HL-60/S4 treated with retinoic acid at 250 ng/mL for 4 days and 3 days (cell line): Measurements from ENCODE around the gene EBF3.

Source experiments
- in situ Hi-C: fragments of 300-500 bp; cut with MboI; formaldehyde crosslinking; loops from 2 replicates; pipeline ENCODE4 v1.7.0; 2022; ENCODE audit warnings: low sequenced_read_pairs

EBF3 gene

DNA sequence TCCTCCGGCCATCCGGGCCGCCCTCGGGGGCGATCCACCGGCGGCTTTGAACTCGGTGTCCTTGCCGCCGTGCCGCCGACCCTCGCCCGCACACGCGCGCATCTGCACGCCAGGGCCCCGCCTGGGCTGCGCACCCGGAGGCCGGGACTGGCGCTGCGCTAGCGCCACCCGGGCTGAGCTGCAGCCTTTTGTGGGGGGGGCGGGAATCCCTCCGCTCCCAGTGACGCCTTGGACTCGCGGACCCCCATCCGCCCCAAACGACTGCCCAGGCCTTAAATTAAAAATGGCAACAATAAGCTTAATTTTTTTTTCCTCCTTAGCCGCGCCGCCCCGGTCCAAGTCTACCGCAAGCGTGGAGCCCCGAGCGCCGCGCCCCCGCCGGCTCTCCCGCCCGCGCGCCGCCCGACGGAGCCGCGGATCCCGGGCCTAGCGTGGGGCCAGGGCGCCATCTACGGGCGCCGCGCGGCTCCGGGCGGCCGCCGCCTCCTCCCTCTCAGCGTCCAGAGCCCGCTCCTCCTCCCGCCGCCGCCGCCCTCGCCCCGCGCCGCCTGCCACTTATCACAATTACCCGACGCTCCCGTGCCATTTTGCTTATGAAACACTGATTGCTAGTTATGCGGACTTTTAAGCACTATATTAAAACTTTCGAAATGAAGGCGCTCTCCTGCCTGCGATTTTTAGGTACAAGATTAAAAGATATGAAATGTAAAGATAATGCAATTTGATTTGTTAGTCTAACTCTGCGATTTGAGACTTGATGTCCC lies 7.5 kb upstream of the EBF3 start:
- in situ Hi-C loops = no loop called here

DNA sequence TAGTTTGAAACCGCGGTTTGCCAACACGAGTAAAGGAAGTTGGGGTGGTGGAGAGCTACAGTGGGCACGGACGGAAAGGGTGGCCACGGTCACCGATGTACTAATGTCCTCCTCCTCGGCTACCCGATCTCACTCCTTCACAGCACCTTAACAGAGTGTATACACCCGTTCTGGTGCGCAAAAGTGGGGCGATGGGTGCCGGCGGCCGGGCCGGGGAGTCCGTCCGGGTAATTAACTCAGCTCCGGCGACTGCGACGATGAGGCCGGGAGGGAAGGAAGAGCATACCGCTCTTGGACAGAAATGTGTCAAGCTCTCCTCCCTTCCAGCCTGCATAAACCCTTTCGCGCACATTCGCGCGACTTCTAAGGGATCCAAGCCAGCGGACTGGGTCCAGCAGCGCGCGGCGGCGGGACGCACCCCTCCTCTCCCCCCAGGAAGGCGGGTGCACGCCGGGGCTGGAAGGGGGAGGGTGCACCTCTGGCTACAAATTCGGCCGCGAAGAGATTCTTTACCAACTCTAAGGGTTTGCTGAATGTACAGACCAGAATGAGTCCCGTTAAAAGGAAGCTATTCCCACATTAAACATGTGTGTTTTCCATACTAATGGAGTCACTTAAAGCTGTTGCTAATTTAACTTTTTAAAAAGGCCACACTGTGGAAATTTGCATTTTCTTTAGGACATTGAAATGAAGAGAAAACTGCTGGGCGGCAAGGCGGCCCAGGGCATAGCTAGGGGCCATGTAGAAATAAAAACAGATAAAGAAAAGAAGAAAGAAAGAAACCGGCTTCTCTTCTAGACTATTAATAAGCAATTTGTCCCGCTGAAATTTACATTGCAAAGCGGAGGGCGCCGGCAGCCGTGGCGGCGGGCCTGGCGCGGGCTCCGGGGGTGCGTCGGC lies 6.6 kb upstream of the EBF3 start:
- in situ Hi-C loops = no loop called here

DNA sequence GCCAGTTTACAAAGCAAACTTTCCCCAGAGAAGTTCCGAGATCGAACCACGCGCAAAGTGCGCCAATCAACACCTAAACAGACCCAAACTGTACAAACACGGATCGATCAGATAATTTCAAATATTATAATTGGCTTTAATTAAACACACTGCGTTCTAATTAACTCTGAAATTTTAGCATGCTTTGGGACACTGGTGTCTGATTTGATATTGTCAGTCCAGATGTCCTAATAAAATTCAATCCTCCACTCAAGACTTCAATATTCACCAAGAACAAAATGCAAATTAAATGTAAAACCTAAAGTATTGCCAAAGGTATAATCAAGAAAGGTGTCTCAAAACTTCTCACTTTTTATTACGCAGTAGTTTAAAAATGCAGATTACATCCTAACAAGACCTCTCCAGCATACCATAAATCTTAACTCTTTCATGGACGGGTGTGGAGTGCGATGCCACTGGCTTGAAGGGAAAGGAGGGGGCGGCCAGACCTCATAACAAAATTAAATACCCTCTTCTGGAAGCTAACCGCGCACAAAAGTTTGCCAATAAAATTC lies 5.9 kb upstream of the EBF3 start:
- in situ Hi-C loops = no loop called here

DNA sequence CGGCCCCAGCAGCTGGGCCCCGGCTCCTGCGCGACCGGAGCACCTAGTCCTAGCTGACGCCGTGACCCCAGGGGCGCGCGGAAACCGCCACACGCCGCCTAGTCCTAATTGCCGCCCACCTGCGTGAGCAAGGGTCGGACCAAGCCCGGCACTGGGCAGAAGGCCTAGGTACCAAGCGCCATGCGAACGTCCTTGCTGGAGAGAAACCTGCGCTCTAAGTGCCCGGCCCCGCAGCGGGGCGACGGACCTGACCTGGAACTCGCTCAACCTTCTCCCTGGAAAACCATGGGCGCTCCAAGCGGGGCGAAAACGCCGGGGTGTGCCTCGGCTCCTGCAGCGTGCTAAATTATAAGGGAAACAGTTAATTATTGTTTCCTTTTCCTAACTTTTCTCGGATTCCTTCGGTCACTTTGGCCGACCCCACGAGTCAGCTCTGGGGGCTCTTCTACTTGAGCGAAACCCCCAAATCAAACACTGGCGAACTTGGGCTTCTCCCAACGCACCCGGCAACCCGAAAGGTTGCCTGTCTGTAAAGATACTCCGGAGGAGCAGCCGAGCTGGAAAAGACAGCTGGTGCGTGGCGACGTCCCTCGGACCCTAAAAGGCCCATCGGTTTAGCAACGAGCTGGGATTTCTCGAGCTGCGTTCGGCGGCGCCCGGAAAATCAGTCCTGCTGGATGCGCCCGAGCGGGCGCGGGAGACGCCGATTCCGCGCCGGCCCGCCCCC lies 5.3 kb upstream of the EBF3 start:
- in situ Hi-C loops = no loop called here

DNA sequence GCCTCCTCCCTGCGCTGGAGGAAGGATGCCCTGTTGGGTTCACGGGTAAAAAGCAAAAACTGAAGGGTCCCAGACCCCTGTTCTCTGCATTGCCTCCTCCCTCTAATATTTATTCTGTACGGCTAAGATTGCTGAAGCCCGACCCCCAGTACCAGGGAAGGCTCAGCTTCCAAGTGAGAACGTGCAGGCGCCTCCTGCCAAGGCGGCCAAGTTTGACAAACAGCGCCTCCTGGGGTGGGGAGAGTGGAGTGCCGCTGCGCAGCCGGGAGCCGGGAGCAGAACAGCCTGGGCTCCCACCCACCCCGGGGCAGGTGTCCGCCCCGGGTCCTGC lies 4.7 kb upstream of the EBF3 start:
- in situ Hi-C loops = no loop called here

DNA sequence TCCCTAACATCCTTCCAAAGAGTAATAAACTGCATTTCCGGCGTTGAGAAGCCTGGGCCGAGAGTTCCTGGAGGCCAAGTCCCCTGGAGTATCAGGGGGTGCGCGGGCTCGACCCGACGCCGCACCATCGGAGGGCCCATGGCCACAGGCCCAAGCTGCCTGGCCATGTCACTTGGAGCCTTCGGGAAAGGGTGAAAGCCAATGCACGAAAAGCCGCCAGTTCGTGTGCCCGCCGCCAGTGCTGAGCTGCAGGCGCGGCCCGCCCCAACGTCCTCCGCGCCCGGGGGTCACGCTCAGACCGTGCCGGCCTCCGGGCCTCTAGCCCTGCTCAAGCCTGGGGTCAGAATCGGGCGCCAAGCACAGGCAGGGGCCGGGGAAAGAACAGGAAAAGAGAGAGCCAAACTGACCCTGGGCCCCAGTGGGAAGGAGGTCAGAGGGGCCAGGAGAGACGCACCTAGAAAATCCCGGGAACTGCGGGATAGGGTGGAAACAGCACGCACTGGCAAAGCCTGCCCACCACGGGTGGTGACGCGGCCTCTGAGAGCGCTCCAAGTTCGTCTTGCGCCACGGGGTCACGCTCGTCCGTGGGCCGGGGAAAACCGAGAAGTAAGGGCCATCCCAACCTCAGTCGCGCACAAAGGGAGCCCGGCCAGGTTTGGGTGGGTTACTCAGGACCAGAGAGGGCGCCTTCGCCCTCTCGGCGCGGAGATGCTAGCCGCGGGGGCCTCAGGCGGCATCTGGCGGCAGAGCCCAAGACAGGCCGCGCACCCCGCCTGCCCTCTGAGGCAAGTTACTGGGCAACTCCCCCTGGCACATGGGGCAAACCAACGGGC lies 4.2 kb upstream of the EBF3 start:
- in situ Hi-C loops = no loop called here

DNA sequence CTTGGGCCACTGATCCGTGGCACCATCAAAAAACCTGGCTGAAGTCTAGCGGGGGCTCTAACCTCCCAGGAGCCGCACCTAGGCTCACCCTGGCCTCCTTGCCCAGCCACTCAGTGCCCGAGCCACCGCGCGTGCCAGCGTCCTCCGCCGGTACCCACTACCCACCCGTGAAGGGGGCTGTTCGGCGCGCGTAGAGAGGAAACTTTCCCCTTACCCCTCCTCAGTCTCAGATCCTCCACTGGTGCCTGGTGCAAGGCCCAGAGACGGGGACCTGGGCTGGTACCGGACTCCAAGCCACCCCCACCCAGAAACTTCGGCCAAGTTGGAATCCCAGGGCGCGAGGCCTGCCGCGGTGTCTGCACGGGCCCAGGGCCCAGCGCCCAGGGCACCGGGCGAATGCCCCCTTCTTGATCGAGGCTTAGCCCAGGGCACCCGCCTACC lies 3.5 kb upstream of the EBF3 start:
- in situ Hi-C loops = no loop called here

DNA sequence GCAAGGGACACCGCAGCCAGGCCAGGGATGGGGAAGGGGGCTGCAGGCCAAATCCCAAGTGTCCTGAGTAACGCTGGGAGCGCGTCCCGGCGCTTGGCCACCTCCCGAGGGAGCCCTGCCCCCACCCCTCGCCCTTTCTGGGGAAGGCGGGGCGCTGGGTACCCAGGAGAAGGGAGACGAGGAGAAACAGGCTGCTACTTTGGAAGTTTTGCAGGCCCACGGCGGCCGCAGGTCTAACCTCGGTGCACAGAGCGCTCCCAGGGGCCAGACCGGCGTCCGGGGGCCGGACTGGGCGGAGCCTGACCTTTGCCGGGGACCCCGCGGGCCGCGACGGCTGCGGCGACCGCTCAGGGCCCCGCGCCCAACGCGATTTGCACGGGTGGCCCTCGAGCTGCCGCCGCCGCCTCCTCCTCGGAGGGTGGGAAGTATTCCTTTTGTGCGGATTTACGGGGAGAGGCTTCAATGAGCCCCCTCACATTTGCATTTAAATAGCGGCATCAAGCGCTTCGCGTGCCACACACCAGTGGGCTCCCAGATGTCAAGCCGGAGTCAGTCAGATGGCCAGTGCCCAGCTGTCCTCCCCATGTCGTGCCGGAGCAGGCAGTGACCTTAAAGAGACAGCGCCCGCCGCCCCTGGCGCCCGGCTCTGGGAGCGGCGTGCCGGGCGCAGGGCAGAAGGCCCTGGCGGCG lies 3.0 kb upstream of the EBF3 start:
- in situ Hi-C loops = no loop called here

DNA sequence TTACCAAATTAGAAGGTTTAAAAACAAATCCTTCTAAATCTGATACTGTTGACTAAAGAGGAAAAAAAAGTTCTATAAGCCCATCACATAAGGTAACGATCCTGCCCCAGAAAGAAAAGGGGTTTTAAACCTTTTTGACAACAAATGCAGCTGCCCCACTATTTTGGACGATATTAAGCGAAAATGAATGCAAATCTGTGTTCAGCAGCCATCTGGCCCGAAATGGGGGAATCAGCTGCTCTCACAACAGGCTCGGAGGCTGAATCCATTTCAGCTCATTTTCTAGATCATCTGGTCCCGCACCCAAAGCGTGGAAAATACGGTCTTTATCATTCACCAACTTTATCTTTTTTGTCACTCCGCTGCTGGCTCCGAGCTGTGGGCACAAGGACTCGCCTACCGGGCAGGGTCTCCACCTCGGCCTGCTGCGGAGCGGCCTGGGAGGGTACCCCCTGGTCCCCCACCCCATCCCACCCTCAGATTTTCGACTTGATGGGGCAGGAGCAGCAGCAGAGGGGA lies 2.4 kb upstream of the EBF3 start:
- in situ Hi-C loops = no loop called here

DNA sequence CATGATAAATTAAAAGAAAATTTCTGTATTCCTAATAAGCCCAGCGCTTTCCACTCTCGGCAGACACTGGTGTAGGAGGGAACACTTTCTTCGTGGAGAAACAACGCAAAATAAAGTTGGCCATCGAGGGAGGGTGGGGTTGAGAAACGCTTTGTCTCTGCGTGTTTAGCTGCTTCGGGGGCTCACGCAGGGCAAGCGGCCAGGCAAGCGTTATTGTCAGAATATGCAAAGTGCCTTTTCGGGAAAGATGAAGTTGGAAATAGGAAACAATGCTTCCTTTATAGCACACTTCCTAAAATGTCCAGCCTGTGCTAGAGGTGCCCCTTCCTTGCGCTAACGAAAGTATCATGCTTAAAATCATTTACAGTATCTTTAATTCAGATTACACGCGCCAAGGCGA lies 1.9 kb upstream of the EBF3 start:
- in situ Hi-C loops = no loop called here

DNA sequence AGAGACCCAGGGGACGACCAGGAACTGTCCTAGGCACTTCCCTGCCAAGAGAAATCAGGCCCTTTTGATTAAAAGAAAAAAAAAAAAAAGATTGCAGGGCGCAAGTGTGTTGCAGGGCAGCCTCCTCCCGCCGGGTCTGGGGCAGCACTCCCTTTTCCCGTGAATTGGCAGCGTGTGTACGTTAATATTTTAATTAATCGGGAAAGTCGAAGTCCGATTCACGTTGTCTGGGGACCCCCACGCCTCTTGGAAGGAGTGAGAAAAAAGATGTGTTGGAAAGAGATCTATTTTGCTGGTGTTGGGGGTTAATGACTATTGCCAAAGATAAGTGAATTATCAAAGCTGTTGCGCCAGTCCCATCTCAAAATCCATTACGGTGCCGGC lies 1.3 kb upstream of the EBF3 start:
- in situ Hi-C loops = no loop called here

DNA sequence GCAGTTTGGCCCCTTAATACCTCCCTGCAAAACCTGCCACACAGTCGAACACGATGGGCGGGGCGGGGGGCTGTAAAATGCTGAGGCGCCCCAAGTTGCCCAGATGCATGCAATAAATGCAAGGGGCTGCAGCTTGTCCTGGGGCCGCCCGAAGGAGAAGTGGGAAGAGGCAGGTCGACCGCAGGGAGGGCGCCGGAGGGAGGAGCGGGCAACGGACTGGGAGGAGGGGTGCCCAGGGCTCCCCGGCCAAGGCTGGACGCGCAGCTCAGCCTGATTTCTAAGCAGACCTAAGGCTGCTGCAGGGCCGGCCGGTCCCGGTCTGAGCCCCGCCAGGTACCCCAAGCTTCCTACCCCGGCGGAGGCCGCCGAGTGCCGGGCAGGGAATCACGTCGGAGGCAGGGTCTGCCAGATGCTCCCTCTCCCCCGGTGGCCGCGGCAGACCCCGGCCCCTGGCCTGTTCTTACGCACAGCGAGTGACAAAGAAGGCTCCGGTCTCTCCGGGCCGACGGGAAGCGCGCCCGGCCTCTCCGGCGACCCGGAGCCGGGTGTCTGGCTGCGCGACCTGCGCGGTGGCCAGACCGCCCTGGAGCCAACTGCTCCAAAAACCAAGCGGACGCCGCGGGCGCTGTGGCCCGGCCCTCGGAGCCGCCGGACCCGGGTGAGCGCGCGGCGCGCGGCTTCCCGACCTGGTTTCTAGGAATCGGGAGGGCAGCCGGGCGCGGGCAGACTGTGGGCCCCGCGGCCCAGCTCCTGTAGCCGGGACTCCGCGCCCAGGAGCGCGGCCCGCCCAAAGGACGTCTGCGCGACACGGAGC lies 744 bp upstream of the EBF3 start:
- in situ Hi-C loops = no loop called here

DNA sequence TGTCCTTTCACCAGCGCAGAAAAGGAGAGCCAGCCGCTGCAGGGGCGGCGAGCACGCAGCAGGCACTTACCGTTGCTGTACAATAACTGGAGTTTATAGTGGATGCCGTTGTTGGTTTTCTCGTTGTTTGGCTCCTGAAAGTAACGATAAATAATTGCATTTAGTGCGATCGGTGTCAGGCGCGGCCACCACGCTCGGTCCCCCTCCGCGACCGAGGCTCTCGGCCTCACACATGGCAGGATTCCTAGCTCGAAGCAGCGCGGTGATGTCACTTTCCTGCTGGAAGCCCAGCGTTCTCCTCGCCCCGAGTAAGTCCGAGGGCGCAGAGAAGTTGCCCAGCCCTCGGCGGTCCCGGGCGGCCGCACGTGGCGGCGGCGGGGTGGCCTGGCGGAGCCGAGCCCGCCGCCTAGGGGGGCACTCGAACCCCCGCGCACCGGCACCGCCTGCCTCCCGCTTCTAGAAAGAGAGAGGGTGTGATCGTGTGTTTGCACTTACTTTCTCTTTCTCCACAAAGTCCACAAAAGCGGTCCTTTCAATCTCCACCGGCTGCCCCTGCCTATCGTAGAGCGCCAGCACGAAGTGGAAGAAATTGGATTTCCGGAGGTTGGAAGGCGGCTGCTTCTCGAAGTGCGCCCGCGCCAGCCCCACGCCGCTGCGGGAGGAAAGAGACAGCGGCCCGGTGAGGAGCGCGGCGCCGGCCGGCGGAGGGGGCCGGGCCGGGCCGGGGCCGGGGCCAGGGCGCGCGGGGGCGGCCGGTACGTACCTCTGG lies 1.0 kb downstream of the EBF3 start:
- in situ Hi-C loops = no loop called here

DNA sequence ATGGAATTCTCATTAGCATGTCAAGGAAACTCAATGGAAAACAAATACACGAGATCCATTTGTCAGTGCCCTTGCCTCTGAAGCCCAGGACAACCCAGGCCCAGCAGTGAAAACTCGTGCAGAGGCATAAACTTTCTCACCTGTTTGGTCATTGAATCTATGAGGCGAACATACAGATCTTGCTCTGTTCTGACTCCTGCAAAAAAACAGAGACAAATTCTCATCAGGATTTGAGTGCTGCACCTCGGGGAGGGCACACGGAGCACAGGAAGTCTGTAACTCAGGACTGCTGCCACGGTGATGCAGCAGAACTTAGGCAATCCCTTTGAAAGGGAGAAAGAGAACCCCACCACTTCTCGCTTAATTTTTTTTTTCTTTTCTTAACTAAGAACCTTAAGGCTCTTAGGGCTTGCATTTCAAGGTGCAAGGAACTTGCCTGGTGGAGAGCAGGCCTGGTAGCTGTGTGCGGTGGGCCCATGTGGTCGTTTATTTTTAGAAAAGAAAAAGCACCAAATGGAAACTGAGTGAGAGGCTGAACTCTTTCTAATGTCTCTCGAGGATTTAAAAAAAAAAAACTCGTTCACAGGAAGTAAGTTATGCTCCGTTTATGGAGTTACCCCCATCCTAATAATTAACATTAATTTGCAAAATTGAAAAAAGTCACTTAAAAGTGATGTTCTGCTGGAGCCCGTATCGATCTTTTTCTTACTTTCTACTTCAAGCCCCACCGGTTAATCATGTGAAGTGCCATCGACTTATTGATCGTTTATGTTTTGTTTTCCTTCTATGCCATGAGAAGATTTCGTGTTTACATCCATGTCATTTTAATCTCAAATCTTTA lies 1.8 kb downstream of the EBF3 start:
- in situ Hi-C loops = no loop called here

DNA sequence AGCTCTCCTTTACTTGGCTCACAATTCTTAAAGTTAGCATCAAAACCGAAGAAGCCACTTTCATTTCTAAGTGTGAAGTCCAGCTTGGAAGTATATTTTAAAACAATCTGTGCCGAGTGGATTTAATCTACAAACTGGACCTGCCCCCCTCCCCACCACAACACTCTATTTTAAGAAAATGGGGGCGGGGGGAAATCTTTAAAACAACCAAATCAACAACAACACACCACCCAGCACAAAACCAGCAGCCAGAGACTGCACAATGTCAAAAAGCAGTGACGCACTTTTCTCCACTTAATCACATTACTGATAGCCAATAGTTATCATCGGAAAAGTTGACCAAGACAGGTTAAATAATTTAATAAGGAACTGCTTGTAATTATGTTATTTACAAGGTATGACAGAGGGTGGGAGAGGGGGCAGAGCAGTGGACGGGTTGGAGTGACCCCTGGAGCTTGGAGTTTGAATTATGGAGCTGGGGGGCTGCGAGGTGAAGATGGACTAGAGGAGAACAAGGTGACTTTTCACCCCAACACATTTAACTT lies 2.8 kb downstream of the EBF3 start:
- in situ Hi-C loops = no loop called here

DNA sequence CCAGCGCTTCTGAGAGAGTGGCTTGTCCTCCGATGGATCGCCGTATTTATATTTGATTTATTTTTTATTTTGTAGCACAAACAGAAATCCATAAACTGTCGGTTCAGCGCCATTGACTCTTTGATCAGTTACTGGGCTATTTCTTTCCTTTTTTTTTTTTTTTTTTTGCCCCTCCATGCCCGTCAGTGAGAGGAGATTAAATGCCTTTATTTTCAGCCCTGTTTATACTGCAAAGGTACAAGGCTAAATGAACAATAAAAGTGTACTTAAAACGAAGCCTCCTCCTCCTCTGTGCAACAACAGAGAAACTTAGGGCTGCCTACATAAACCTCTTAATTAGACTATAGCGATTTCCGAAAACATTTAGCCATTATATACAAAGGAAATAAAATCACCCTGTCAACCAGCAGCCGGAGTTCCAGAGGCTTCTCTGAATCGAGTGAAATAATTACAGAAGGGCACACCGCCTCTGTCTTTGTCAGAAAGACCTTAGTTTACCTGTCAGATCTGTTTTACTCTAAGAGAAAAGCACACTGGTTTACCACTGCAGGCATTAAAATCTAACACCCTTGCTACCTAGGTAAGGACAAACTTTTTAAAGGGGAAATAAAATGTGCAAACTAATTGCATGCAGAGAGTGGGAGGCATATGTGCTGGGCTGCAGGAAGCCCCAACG lies 3.5 kb downstream of the EBF3 start:
- in situ Hi-C loops = no loop called here
